IMR-90 (cell line): Measurements from ENCODE around the gene ZNF616. TPM values are rescaled to one million over a fixed set of nuclear protein-coding genes. Genes with fewer than 3 reads are reported as not detected.

Experiments used
- ATAC-seq: fragments of 200-7000 bp; cut with Tn5 transposase; 2 replicates; pipeline ENCODE4 v1.9.1; 2020; ENCODE audit warnings: low read depth, mild to moderate bottlenecking, moderate library complexity
- BruUV-seq: library from RNA; stranded (reverse); fragments of 400-500 nt; replicated peaks from 2 replicates; lab custom pipeline; 2021; lab: Mats Ljungman, UMichigan
- CTCF ChIA-PET: fragments of 300-600 bp; formaldehyde crosslinking; extraction: SDS; loops from one replicate; lab custom pipeline; 2021; ENCODE audit warnings: antibody characterized with exemption; lab: Yijun Ruan, JAX
- POLR2A ChIA-PET: fragments of 300-600 bp; sonication (Branson Sonifier 250); formaldehyde crosslinking; loops from one replicate; lab custom pipeline; 2022; ENCODE audit warnings: antibody characterized with exemption; ENCODE audit not compliant: unreplicated experiment; lab: Charles Lee
- DNase-seq: peaks from one replicate; pipeline ENCODE4 v3.0.0; 2013
- H2AFZ ChIP-seq: replicated peaks from 2 replicates; pipeline ENCODE3; 2013; ENCODE audit warnings: low read length, mild to moderate bottlenecking; ENCODE audit not compliant: poor library complexity
- H2AK5ac ChIP-seq: 2 replicates; pipeline ENCODE4 v1.6.1; 2013; ENCODE audit warnings: low read depth, low read length, inconsistent platforms
- H2AK9ac ChIP-seq: replicated peaks from 2 replicates; pipeline ENCODE3; 2013; ENCODE audit warnings: mild to moderate bottlenecking, low read depth, low read length, moderate library complexity; ENCODE audit not compliant: poor library complexity
- H2BK120ac ChIP-seq: 2 replicates; pipeline ENCODE4 v1.6.1; 2013; ENCODE audit warnings: low read depth, low read length, inconsistent platforms
- H2BK15ac ChIP-seq: 3 replicates; pipeline ENCODE4 v1.6.1; 2013; ENCODE audit warnings: low read depth, low read length, inconsistent platforms
- H2BK20ac ChIP-seq: 2 replicates; pipeline ENCODE4 v1.6.1; 2013; ENCODE audit warnings: low read depth, mild to moderate bottlenecking, inconsistent platforms, low read length, moderate library complexity
- H2BK5ac ChIP-seq: 2 replicates; pipeline ENCODE4 v1.6.1; 2013; ENCODE audit warnings: mild to moderate bottlenecking, low read depth, low read length, inconsistent platforms; ENCODE audit not compliant: poor library complexity, severe bottlenecking
- H3K14ac ChIP-seq: replicated peaks from 2 replicates; pipeline ENCODE4 v1.6.1; 2013; ENCODE audit warnings: low read depth, low read length, inconsistent platforms
- H3K18ac ChIP-seq: 2 replicates; pipeline ENCODE4 v1.6.1; 2013; ENCODE audit warnings: low read depth, low read length, control low read depth
- H3K23ac ChIP-seq: 2 replicates; pipeline ENCODE4 v1.6.1; 2013; ENCODE audit warnings: low read depth, low read length, inconsistent platforms
- H3K27ac ChIP-seq: 2 replicates; pipeline ENCODE4 v1.5.1; 2013; ENCODE audit warnings: mild to moderate bottlenecking, control low read depth, low read length; ENCODE audit not compliant: insufficient read depth
- H3K27me3 ChIP-seq: 2 replicates; pipeline ENCODE4 v1.6.1; 2013; ENCODE audit warnings: low read length; ENCODE audit not compliant: control insufficient read depth, insufficient read depth
- H3K36me3 ChIP-seq: 2 replicates; pipeline ENCODE4 v1.6.1; 2013; ENCODE audit warnings: low read length, mixed read lengths; ENCODE audit not compliant: control insufficient read depth, insufficient read depth
- H3K4ac ChIP-seq: 2 replicates; pipeline ENCODE4 v1.6.1; 2013; ENCODE audit warnings: low read depth, low read length, inconsistent platforms
- H3K4me1 ChIP-seq: 2 replicates; pipeline ENCODE4 v1.6.1; 2013; ENCODE audit warnings: low read length, mixed read lengths; ENCODE audit not compliant: control insufficient read depth, insufficient read depth
- H3K4me2 ChIP-seq: 2 replicates; pipeline ENCODE4 v1.6.1; 2013; ENCODE audit warnings: low read depth, mild to moderate bottlenecking, control low read depth, low read length, moderate library complexity
- H3K4me3 ChIP-seq: 2 replicates; pipeline ENCODE4 v1.5.1; 2013; ENCODE audit warnings: low read depth, mild to moderate bottlenecking, control low read depth, low read length, moderate library complexity; ENCODE audit not compliant: insufficient read depth
- H3K56ac ChIP-seq: 2 replicates; pipeline ENCODE4 v1.6.1; 2013; ENCODE audit warnings: low read length, inconsistent platforms; ENCODE audit not compliant: insufficient read depth; ENCODE audit errors: extremely low read depth
- H3K79me1 ChIP-seq, 2 experiments: 2 replicates each; pipeline ENCODE4 v1.6.1; 2013; ENCODE audit warnings: low read length in 2 of 2, inconsistent platforms in 1 of 2, low read depth in 1 of 2
- H3K9ac ChIP-seq: 2 replicates; pipeline ENCODE4 v1.6.1; 2013; ENCODE audit warnings: low read depth, low read length, control low read depth
- H3K9me1 ChIP-seq: 2 replicates; pipeline ENCODE4 v1.6.1; 2013; ENCODE audit warnings: low read length, inconsistent platforms; ENCODE audit not compliant: insufficient read depth
- H3K9me3 ChIP-seq: 2 replicates; pipeline ENCODE4 v1.6.1; 2013; ENCODE audit warnings: low read length; ENCODE audit not compliant: control insufficient read depth, insufficient read depth
- H4K20me1 ChIP-seq: 2 replicates; pipeline ENCODE4 v1.6.1; 2013; ENCODE audit warnings: low read length, inconsistent platforms; ENCODE audit not compliant: insufficient read depth
- H4K5ac ChIP-seq: 2 replicates; pipeline ENCODE4 v1.6.1; 2013; ENCODE audit warnings: mild to moderate bottlenecking, low read depth, low read length, control low read depth
- H4K8ac ChIP-seq, 2 experiments: 2 replicates each; pipeline ENCODE4 v1.6.1; 2013; ENCODE audit warnings: low read depth in 2 of 2, low read length in 2 of 2, control low read depth in 1 of 2, inconsistent platforms in 1 of 2
- H4K91ac ChIP-seq: 2 replicates; pipeline ENCODE4 v1.6.1; 2013; ENCODE audit warnings: low read depth, low read length, inconsistent platforms; ENCODE audit not compliant: insufficient read depth
- BHLHE40 ChIP-seq: fragments of 150-350 bp; IDR thresholded peaks from 2 replicates; pipeline ENCODE4 v1.6.1; 2016; ENCODE audit warnings: mild to moderate bottlenecking, low read depth, low read length
- CEBPB ChIP-seq: IDR thresholded peaks from 2 replicates; pipeline ENCODE4 v1.6.1; 2012; ENCODE audit warnings: low read depth, low read length, improper control_type of control experiment
- CHD1 ChIP-seq: IDR thresholded peaks from 2 replicates; pipeline ENCODE4 v1.6.1; 2012; ENCODE audit warnings: low read depth, low read length, improper control_type of control experiment
- FOS ChIP-seq: fragments of 150-350 bp; IDR thresholded peaks from 2 replicates; pipeline ENCODE4 v1.6.1; 2016; ENCODE audit warnings: low read depth, low read length
- MAFK ChIP-seq: IDR thresholded peaks from 2 replicates; pipeline ENCODE4 v1.6.1; 2012; ENCODE audit warnings: low read depth, low read length, improper control_type of control experiment
- MAZ ChIP-seq: IDR thresholded peaks from 2 replicates; pipeline ENCODE4 v1.6.1; 2012; ENCODE audit warnings: low read depth, mild to moderate bottlenecking, low read length, improper control_type of control experiment, moderate library complexity, borderline replicate concordance
- MXI1 ChIP-seq: IDR thresholded peaks from 2 replicates; pipeline ENCODE4 v1.6.1; 2012; ENCODE audit warnings: low read depth, mild to moderate bottlenecking, low read length, moderate library complexity, borderline replicate concordance
- NFE2L2 ChIP-seq: fragments of 150-350 bp; IDR thresholded peaks from 2 replicates; pipeline ENCODE4 v1.6.1; 2016; ENCODE audit warnings: low read depth, mild to moderate bottlenecking, low read length
- POLR2A ChIP-seq: IDR thresholded peaks from 2 replicates; pipeline ENCODE4 v1.6.1; 2012; ENCODE audit warnings: mild to moderate bottlenecking, low read depth, low read length
- RAD21 ChIP-seq: IDR thresholded peaks from 2 replicates; pipeline ENCODE4 v1.6.1; 2012; ENCODE audit warnings: low read length, improper control_type of control experiment
- RCOR1 ChIP-seq: IDR thresholded peaks from 2 replicates; pipeline ENCODE4 v1.6.1; 2012; ENCODE audit warnings: mild to moderate bottlenecking, low read length, improper control_type of control experiment; ENCODE audit not compliant: insufficient replicate concordance
- RFX5 ChIP-seq: IDR thresholded peaks from 2 replicates; pipeline ENCODE4 v1.8.0; 2012; ENCODE audit warnings: low read depth, mild to moderate bottlenecking, low read length, moderate library complexity
- USF2 ChIP-seq: fragments of 150-350 bp; IDR thresholded peaks from 2 replicates; pipeline ENCODE4 v1.6.1; 2017; ENCODE audit warnings: mild to moderate bottlenecking, antibody characterized with exemption, low read length, low read depth
- WGBS, 2 experiments: methylation state at CpG; one replicate each; pipeline versions ENCODE4 v1.1.5 to v1.1.7; 2013; ENCODE audit warnings: missing lambda C conversion rate in 2 of 2; ENCODE audit not compliant: insufficient read length in 1 of 2; ENCODE audit errors: extremely low coverage in 2 of 2; 5-methylcytosine and 5-hydroxymethylcytosine counted together
- dilution Hi-C: fragments of 300-500 bp; cut with HindIII; formaldehyde crosslinking; loops from one replicate; pipeline ENCODE4 v1.14.3; 2018; ENCODE audit warnings: low sequenced_read_pairs; ENCODE audit not compliant: unreplicated experiment
- in situ Hi-C: fragments of 300-500 bp; cut with MboI; formaldehyde crosslinking; loops from 3 replicates; pipeline ENCODE4 v1.14.3; 2019; ENCODE audit warnings: low sequenced_read_pairs, inconsistent platforms, mixed read lengths
- intact Hi-C: fragments of 100-400 bp; cut with micrococcal nuclease; formaldehyde crosslinking; loops from 2 replicates; pipeline ENCODE4 v1.10.0; 2022
- polyA plus RNA-seq, 3 experiments: library from polyadenylated mRNA; depleted of rRNA; stranded (reverse); fragments of >200 nt; gene quantifications; 2 replicates each; pipeline ENCODE4 v1.2.3, GENCODE V29; 2012; ENCODE audit warnings: low replicate concordance in 1 of 3
- total RNA-seq: library from RNA; depleted of rRNA; stranded (reverse); fragments of >200 nt; gene quantifications from 2 replicates; pipeline ENCODE4 v1.2.3, GENCODE V29; 2012
- TF ChIP-seq, protein P1 (sequence below): fragments of 150-350 bp; IDR thresholded peaks from 2 replicates; pipeline ENCODE4 v1.6.1; 2016; ENCODE audit warnings: low read depth, mild to moderate bottlenecking, low read length, moderate library complexity, borderline replicate concordance
- TF ChIP-seq, protein P2 (sequence below): conservative IDR thresholded peaks from 2 replicates; pipeline ENCODE4 v1.5.1; 2012; ENCODE audit warnings: mild to moderate bottlenecking, low read depth, low read length, improper control_type of control experiment

ZNF616 gene
- total and polyA plus RNA-seq, 2 of the 4 experiments (the other 2 are of a cell fraction), result 2.8 to 13.6 TPM

- Histone ChIP-seq H2BK5ac (peak overlapping the region; percentile 72), H2AFZ (peak overlapping the region; percentile 89), H3K9me3 (peaks cover 21% of the 10 kb centered on the region), H3K4me1 (peaks cover 2% of the 10 kb centered on the region), H2AK9ac (peak overlapping the region; percentile 92), H4K5ac (peak overlapping the region; percentile 48), H4K91ac (0 out of 2 replicates have a peak overlapping the region, but pooled peaks have one; percentile 12), H4K8ac (peak overlapping the region; percentile 73 to 75; a peak in 3 of 4 replicates), H3K79me1 (peaks cover 24 to 33% of the 10 kb centered on the region in 2 experiments), H2BK15ac (no peak overlapping the region), H4K20me1 (no peaks in the 10 kb centered on the region), H3K27me3 (no peaks in the 10 kb centered on the region), H2BK120ac (no peak overlapping the region), H3K36me3 (peaks cover 6% of the 10 kb centered on the region), H3K56ac (peak overlapping the region; percentile 82), H3K9me1 (no peaks in the 10 kb centered on the region), H3K27ac (peak overlapping the region; percentile 91), H3K18ac (no peak overlapping the region), H3K4me3 (peak overlapping the region; percentile 53), H2BK20ac (no peak overlapping the region), H3K4ac (peak overlapping the region; percentile 81), H3K14ac (peak overlapping the region; percentile 77; the same call in 1 of the 2 replicates), H3K23ac (peak overlapping the region; percentile 21; the same call in 1 of the 2 replicates), H3K4me2 (peak overlapping the region; percentile 79), H3K9ac (peak overlapping the region; percentile 98), H2AK5ac (peak overlapping the region; percentile 71; the same call in 1 of the 2 replicates)
- intact Hi-C loops, result loop anchor here (1.0 to 5.0 kb wide), 3 partner anchors 50 to 98 kb away; partner anchors contain the start of gene ZNF432
- dilution Hi-C loops, result no loop called here
- no peak for DNase-seq
- ChIA-PET POLR2A (no interaction called here), CTCF (interaction anchor here (0.5 kb wide), 1 partner anchor 76 kb away, joined by 3 read pairs; no protein-coding TSS in a partner anchor)
- no peak for ATAC-seq
- in situ Hi-C loops, result no loop called here
- no CpG with 5 or more reads among the region's 7 CpGs for WGBS, 2 experiments
- BruUV-seq, result no TSS peak
- TF ChIP-seq, protein P1, sequence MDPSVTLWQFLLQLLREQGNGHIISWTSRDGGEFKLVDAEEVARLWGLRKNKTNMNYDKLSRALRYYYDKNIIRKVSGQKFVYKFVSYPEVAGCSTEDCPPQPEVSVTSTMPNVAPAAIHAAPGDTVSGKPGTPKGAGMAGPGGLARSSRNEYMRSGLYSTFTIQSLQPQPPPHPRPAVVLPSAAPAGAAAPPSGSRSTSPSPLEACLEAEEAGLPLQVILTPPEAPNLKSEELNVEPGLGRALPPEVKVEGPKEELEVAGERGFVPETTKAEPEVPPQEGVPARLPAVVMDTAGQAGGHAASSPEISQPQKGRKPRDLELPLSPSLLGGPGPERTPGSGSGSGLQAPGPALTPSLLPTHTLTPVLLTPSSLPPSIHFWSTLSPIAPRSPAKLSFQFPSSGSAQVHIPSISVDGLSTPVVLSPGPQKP, result no peak
- TF ChIP-seq BHLHE40 (no peak), USF2 (no peak), CHD1 (no peak), MAFK (no peak), RCOR1 (no peak), RAD21 (no peak), MXI1 (no peak), RFX5 (no peak), CEBPB (no peak), NFE2L2 (no peak), MAZ (no peak), POLR2A (no peak), FOS (no peak)
- TF ChIP-seq, protein P2, sequence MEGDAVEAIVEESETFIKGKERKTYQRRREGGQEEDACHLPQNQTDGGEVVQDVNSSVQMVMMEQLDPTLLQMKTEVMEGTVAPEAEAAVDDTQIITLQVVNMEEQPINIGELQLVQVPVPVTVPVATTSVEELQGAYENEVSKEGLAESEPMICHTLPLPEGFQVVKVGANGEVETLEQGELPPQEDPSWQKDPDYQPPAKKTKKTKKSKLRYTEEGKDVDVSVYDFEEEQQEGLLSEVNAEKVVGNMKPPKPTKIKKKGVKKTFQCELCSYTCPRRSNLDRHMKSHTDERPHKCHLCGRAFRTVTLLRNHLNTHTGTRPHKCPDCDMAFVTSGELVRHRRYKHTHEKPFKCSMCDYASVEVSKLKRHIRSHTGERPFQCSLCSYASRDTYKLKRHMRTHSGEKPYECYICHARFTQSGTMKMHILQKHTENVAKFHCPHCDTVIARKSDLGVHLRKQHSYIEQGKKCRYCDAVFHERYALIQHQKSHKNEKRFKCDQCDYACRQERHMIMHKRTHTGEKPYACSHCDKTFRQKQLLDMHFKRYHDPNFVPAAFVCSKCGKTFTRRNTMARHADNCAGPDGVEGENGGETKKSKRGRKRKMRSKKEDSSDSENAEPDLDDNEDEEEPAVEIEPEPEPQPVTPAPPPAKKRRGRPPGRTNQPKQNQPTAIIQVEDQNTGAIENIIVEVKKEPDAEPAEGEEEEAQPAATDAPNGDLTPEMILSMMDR, result no peak
Measured at GRCh38 chr19:52138983-52139251, 821 bp downstream of the ZNF616 start.
